A549 treated with DMSO at 1 μM for 4 hours (cell line): ENCODE measurements around the gene GFRA4. TPM values are rescaled to one million over a fixed set of nuclear protein-coding genes. Genes with fewer than 3 reads are reported as not detected.

ENCODE experiments used
- total RNA-seq: library from RNA; stranded (reverse); fragments of 200-300 nt; extraction: Qiagen RNA extraction; gene quantifications from 5 replicates; pipeline ENCODE4 v1.2.3, GENCODE V29; 2022; ENCODE audit warnings: low read depth

GFRA4 gene, protein sequence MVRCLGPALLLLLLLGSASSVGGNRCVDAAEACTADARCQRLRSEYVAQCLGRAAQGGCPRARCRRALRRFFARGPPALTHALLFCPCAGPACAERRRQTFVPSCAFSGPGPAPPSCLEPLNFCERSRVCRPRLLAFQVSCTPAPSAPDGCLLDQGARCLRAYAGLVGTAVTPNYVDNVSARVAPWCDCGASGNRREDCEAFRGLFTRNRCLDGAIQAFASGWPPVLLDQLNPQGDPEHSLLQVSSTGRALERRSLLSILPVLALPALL
- total RNA-seq: not detected in 5 replicates

DNA sequence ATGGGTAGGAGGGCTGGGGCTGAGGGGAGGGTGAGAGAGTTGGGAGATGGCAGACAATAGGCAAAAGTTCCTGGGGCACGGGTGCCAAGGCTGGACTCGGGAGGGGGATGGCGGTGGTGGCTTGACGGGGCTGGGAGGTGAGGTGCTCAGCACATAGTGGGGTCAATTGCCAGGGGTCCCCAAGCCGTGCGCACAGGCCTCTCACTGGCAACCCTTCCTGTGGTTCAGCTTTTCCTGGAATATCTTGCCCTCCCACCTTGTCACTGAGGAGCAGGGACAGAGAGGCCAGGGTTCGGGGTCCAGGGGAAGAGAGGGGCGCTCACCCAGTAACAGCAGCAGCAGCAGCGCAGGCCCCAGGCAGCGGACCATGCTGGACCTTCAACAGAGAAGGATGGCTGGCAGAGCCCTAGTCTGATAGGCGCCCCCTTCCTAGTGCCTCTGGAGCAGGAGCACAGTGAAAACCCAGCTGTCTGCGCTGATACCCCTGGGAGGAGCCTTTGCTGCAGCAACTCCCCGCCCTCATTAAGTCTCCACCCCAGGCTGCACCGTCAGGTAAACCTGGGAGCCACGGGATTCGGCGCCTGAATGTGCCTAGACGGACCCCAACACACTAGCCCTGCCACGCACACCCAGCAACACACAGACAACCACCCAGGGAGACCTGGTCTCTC is at the start of gene GFRA4:
Gene GFRA4, minus strand, starts transcription at position 369 of the 671 bp plus-strand sequence. Its CDS starts 0 bp downstream, at position 369.

DNA sequence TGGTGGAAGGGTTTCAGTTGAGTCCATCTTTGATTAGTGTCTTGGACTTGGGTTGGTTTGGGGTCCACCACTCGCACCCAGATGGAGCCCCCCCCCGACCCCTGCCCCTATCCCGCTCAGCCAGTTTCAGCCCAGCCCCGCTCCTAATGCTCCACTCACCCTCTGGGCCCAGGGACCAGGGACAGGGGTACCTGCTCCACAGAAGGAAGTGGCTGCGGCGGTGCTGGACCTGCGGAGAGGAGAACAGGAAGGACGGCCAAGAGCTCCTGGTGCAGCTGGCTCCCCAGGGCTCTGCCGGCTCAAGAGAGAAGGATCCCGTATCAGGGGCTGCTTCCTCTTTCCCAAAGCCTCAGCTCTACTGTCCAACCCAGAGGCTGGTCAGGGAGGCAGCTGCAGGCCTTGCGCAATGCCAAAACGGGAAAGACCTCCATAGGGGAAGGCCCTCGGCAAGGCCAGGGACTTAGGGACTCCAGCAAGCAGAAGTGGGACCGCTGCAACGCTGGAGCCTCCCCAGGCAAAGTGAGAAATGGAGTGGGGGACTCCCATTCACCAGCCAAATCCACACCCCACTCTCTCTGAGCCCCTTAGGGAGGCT is 49.2 kb upstream of the GFRA4 start, which contains the start of gene SIGLEC1:
Gene SIGLEC1, minus strand, starts transcription at position 322 of the 595 bp plus-strand sequence. CDS start 5,472 bp downstream, outside the sequence.

GRCh38 chr20:3681931-3682781 is 19.0 kb upstream of the GFRA4 start, which contains the start of gene ADAM33:
Gene ADAM33, minus strand, starts transcription at chr20:3682010. Its CDS starts 6 bp downstream, at chr20:3682004.

Other genes starting within 250 kb of the GFRA4 start
- 21.1 to 29.1 TPM (median 27.0 TPM) in 5 replicates for gene ATRN, start 192.4 kb downstream of the GFRA4 start, total RNA-seq
- 0.05 to 0.06 TPM (median 0.05 TPM) in 3 of 5 replicates, not detected in the others for gene ADAM33, start 18.6 kb upstream of the GFRA4 start, total RNA-seq
- 0.01 to 0.04 TPM (median 0.02 TPM) in 3 of 5 replicates, not detected in the others for gene SIGLEC1, start 49.2 kb upstream of the GFRA4 start, total RNA-seq
- 0.28 to 0.53 TPM (median 0.38 TPM) in 5 replicates for gene HSPA12B, start 69.3 kb upstream of the GFRA4 start, total RNA-seq
- gene ADISSP, start 104.4 kb upstream of the GFRA4 start, total RNA-seq: 115 to 165 TPM (median 140 TPM) in 5 replicates
- gene SPEF1, start 118.0 kb upstream of the GFRA4 start, total RNA-seq: 1.6 to 2.4 TPM (median 2.0 TPM) in 5 replicates
- gene CENPB, start 123.3 kb upstream of the GFRA4 start, total RNA-seq: 109 to 122 TPM (median 116 TPM) in 5 replicates
- 175 to 226 TPM (median 212 TPM) in 5 replicates for gene CDC25B, start 132.9 kb upstream of the GFRA4 start, total RNA-seq
- gene AP5S1, start 157.1 kb upstream of the GFRA4 start, total RNA-seq: 14.7 to 20.4 TPM (median 18.7 TPM) in 5 replicates
- gene MAVS, start 183.4 kb upstream of the GFRA4 start, total RNA-seq: 19.5 to 26.3 TPM (median 24.3 TPM) in 5 replicates
- 50.4 to 60.3 TPM (median 57.8 TPM) in 5 replicates for gene PANK2, start 226.0 kb upstream of the GFRA4 start, total RNA-seq